GM21367 (cell line): ENCODE data around the gene DIAPH1.

Experiments used
- ATAC-seq: cut with Tn5 transposase; IDR thresholded peaks from one replicate; pipeline ENCODE4 v1.9.1; 2021; ENCODE audit not compliant: unreplicated experiment

The DIAPH1 gene

DNA sequence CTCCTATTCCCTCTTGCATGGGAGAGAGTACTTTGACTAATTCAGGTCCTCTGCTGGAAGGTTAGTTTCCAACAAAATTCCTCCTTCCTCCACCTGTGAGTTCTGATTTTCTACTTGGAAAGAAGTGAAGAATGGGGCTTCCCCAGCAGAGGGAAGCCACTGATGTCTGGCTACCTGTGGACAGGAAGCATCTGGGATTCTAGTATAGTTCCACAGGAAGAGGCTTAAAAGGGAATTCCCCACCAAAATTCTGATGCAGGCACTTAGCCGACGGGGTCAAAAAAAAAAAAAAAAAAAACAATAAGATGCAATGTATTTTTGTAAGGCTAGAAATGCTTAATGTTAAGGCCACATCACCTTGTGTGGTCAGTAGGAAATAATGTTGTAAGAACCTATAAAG is 96.5 kb downstream of the DIAPH1 start:
- ATAC-seq: no peak

- ATAC-seq: no peak
Observed at GRCh38 chr5:141521244-141521781, 97.5 kb downstream of the DIAPH1 start.

DNA sequence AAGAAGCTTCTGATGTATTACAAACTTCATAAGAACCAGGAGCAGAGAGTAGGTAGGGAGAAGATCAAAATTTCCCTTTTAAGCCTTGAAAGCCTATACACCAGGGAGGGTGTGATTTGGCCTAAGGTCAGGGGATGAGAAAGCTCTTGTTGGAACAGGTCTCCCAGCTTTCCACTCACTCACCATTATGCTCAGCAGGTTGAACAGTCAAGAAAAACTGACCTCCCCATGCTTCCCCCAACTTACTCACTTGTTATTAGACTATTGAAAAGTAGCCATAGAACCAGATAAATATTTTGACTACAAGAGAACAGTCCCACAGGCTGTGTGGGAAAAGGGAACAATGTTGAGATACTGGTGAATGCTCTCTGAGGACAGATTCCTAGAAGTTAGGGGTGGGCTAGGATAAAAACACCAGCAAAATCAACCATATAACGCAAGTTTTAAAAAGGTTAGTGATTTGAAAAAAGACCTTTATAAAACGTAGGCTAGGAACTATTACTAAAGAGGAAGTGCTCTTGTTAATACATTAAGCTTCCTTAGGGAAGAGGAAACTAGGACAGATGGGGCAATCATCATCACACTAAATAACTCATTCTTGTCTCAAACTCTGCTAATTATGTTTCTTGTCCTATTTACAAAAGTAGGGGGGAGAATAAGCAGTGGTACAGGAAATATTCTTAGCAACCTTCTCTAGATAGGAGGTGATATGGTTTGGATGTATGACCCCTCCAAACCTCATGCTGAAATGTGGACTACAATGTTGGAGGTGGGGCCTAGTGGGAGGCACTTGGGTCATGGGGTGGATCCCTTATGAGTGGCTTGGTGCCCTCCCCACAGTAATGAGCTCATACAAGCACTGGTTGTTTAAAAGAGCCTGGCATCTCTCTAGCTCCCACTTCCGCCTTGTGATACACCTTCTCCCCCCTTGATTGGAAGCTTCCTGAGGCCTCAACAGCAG is 98.9 kb downstream of the DIAPH1 start:
- ATAC-seq: no peak

- ATAC-seq: no peak
Observed at GRCh38 chr5:141518618-141519015, 100.2 kb downstream of the DIAPH1 start.

DNA sequence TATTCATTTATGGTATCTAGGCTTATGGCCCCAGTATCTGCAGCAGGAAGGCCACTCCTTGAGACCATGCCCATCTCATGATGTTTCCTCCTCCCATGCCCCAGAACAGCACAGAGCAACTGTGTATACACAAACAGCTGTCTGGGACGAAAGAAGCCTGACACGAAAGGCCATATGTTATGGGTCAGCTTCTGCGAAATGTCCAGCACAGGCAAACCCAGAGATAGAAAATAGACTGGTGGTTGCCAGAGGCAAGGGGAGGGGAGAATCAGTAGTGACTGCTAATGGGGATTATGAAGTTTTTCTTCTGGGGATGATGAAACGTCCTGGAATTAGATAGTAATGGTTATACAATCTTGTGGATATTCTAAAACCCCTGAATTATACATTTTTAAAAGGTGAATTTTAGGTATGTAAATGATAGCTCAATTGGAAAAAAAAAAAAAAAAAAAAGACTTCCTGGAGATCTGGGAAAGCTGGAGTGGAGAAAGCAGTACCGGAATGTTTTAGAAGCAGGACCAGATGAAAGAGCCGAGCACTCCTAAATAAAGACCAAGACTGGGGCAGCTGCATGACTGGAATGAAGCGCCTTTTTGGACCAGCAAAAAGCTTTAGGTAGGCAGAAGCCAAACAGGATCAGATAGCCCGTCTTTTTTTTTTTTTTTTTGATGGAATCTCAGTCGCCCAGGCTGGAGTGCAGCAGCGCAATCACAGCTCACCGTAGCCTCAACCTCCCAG is 100.8 kb downstream of the DIAPH1 start:
- ATAC-seq: no peak

- ATAC-seq: no peak
Observed at GRCh38 chr5:141517312-141517711, 101.5 kb downstream of the DIAPH1 start.

- ATAC-seq: no peak
Observed at GRCh38 chr5:141516672-141517025, 102.2 kb downstream of the DIAPH1 start.

GRCh38 chr5:141515946-141516671 is 102.7 kb downstream of the DIAPH1 start:
- ATAC-seq: no peak

- ATAC-seq: no peak
Observed at GRCh38 chr5:141515141-141515540, 103.7 kb downstream of the DIAPH1 start.

GRCh38 chr5:141514330-141515133 is 104.3 kb downstream of the DIAPH1 start:
- peak; percentile 1 for ATAC-seq

DNA sequence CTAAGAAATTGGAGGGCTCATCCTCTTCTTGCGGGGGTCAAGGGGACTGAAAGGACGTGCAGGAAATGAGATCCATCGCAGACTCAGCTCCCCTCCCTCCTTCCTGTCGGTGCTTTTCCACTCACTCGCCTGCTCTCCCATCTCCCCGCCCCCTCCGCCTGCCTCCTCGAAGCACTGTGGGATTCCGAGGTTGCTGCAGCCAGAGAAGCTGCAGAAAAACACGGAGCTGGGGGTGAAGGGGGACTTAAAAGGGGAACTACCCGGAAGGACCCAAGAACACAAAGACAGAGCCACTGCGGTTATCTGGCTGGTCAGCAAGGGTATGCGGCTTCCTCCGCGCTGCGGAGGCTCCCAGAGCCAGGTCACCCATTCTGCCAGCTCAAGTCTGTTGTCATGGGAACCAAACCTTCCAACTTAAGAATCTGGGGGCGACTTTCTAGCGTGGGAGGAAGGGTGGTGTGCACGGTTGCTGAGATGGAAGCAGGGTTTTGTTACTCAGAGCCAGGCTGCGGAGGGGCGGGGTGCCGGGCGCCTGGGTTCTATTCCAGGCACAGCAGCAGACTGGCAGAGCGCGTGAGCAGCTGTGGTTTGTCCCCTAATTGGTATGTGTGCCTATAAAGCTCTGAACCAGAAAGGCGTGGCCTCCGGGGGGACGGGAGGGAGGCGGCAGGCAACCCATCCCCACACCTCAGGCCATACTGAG is 105.0 kb downstream of the DIAPH1 start:
- peak; percentile 23 for ATAC-seq

GRCh38 chr5:141512911-141513626 is 105.7 kb downstream of the DIAPH1 start:
- ATAC-seq: no peak

- peak; percentile 27 for ATAC-seq
Observed at GRCh38 chr5:141512390-141512910, 106.3 kb downstream of the DIAPH1 start.

DNA sequence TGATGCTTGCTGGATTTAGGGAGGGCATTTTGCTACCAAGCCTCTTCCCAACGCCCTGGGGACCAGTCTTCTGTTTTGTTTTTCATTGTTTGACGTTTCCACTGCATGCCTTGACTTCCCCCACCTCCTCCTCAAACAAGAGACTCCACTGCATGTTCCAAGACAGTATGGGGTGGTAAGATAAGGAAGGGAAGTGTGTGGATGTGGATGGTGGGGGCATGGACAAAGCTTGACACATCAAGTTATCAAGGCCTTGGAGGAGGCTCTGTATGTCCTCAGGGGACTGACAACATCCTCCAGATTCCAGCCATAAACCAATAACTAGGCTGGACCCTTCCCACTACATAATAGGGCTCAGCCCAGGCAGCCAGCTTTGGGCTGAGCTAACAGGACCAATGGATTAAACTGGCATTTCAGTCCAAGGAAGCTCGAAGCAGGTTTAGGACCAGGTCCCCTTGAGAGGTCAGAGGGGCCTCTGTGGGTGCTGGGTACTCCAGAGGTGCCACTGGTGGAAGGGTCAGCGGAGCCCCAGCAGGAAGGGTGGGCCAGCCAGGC is 107.0 kb downstream of the DIAPH1 start:
- ATAC-seq: no peak

GRCh38 chr5:141510850-141511601 is 107.8 kb downstream of the DIAPH1 start:
- ATAC-seq: peak; percentile 35

- ATAC-seq: no peak
Observed at GRCh38 chr5:141510160-141510559, 108.6 kb downstream of the DIAPH1 start.

GRCh38 chr5:141508798-141509611 is 109.8 kb downstream of the DIAPH1 start:
- no peak for ATAC-seq
